GM12878 (cell line): Measurements from ENCODE around the gene GREB1. TPM values are rescaled to one million over a fixed set of nuclear protein-coding genes. Genes with fewer than 3 reads are reported as not detected.

ENCODE experiments used
- ATAC-seq: fragments of 200-7000 bp; cut with Tn5 transposase; 3 replicates; pipeline ENCODE4 v1.9.1; 2020; ENCODE audit warnings: mild to moderate bottlenecking, moderate library complexity
- BruUV-seq: library from RNA; stranded (reverse); fragments of 400-500 nt; replicated peaks from 2 replicates; lab custom pipeline; 2021; lab: Mats Ljungman, UMichigan
- CTCF ChIA-PET: fragments of 300-600 bp; sonication (Branson Sonifier 250); formaldehyde crosslinking; extraction: SDS; loops from one replicate; lab custom pipeline; 2021; ENCODE audit warnings: inconsistent platforms; lab: Yijun Ruan, JAX
- POLR2A ChIA-PET: fragments of 350-600 bp; formaldehyde crosslinking; extraction: SDS; loops from one replicate; lab custom pipeline; 2021; ENCODE audit warnings: inconsistent platforms; lab: Charles Lee
- RAD21 ChIA-PET: fragments of 300-600 bp; sonication (Branson Sonifier 250); formaldehyde crosslinking; loops from one replicate; lab custom pipeline; 2023; ENCODE audit warnings: antibody characterized with exemption; ENCODE audit not compliant: unreplicated experiment; lab: Charles Lee
- SMC1A ChIA-PET: fragments of 300-600 bp; sonication (Branson Sonifier 250); formaldehyde crosslinking; loops from one replicate; lab custom pipeline; 2023; ENCODE audit not compliant: unreplicated experiment, uncharacterized antibody; lab: Charles Lee
- DNase-seq: peaks from one replicate; pipeline ENCODE4 v3.0.0-alpha.2; 2011; ENCODE audit warnings: low read depth, low spot score
- FAIRE-seq: peaks from 3 replicates; lab custom pipeline; 2011; peaks lifted over from hg19 to GRCh38; lab: Jason Lieb, UNC
- H2AFZ ChIP-seq: 2 replicates; pipeline ENCODE4 v1.6.0; 2011; ENCODE audit warnings: low read depth, low read length, control low read depth; ENCODE audit not compliant: control insufficient read depth
- H3K27ac ChIP-seq: 2 replicates; pipeline ENCODE4 v1.5.1; 2011; ENCODE audit warnings: control low read depth; ENCODE audit not compliant: control insufficient read depth, insufficient read depth
- H3K27me3 ChIP-seq, 2 experiments: replicated peaks in 1 of 2; 2 replicates each; pipeline versions ENCODE4 v1.6.0 to v1.6.1; 2011; ENCODE audit warnings: low read length in 1 of 2; ENCODE audit not compliant: control insufficient read depth in 2 of 2, insufficient read depth in 2 of 2
- H3K36me3 ChIP-seq, 2 experiments: 2 replicates each; pipeline ENCODE4 v1.5.1; 2011; ENCODE audit warnings: low read length in 1 of 2; ENCODE audit not compliant: control insufficient read depth in 2 of 2, insufficient read depth in 2 of 2
- H3K4me1 ChIP-seq: 2 replicates; pipeline ENCODE4 v1.6.1; 2011; ENCODE audit warnings: mild to moderate bottlenecking, low read length, moderate library complexity, mixed read lengths; ENCODE audit not compliant: control insufficient read depth, insufficient read depth
- H3K4me2 ChIP-seq: 2 replicates; pipeline ENCODE4 v1.6.0; 2011; ENCODE audit warnings: control low read depth; ENCODE audit not compliant: control insufficient read depth, insufficient read depth
- H3K4me3 ChIP-seq: fragments of 200-600 bp; sonication (generic); 2 replicates; pipeline ENCODE4 v1.5.1; 2016
- H3K79me2 ChIP-seq: 2 replicates; pipeline ENCODE4 v1.6.0; 2011; ENCODE audit warnings: low read length; ENCODE audit not compliant: control insufficient read depth, insufficient read depth
- H3K9ac ChIP-seq: 2 replicates; pipeline ENCODE4 v1.8.0; 2011; ENCODE audit warnings: low read length, control low read depth, mixed read lengths; ENCODE audit not compliant: control insufficient read depth, insufficient read depth
- H3K9me3 ChIP-seq: replicated peaks from 3 replicates; pipeline ENCODE4 v1.5.1; 2011; ENCODE audit warnings: mild to moderate bottlenecking, low read length; ENCODE audit not compliant: control insufficient read depth, insufficient read depth
- H4K20me1 ChIP-seq: 2 replicates; pipeline ENCODE4 v1.6.0; 2011; ENCODE audit not compliant: control insufficient read depth, insufficient read depth
- CEBPB ChIP-seq, 2 experiments: fragments of 150-350 bp in 1 of 2; IDR thresholded peaks; 2 replicates each; pipeline ENCODE4 v1.6.1; 2012 to 2014; ENCODE audit warnings: low read depth in 2 of 2, low read length in 2 of 2, borderline replicate concordance in 1 of 2, inconsistent platforms in 1 of 2
- ESRRA ChIP-seq: IDR thresholded peaks from 2 replicates; pipeline ENCODE4 v1.6.1; 2012; ENCODE audit warnings: mild to moderate bottlenecking, low read length, improper control_type of control experiment
- IKZF2 ChIP-seq, 2 experiments: fragments of 450-650 bp; IDR thresholded peaks; 2 replicates each; pipeline ENCODE4 v1.6.1; 2017; ENCODE audit warnings: mild to moderate bottlenecking in 2 of 2, moderate library complexity in 2 of 2
- MEF2A ChIP-seq: IDR thresholded peaks from 2 replicates; pipeline ENCODE4 v1.6.1; 2011; ENCODE audit warnings: low read depth, mild to moderate bottlenecking, low read length, moderate library complexity; ENCODE audit not compliant: insufficient read depth
- NR2F1 ChIP-seq: fragments of 450-650 bp; conservative IDR thresholded peaks from 2 replicates; pipeline ENCODE4 v1.6.1; 2017; ENCODE audit warnings: mild to moderate bottlenecking
- PML ChIP-seq: IDR thresholded peaks from 2 replicates; pipeline ENCODE4 v1.6.1; 2012; ENCODE audit warnings: low read length, inconsistent platforms
- RAD21 ChIP-seq: IDR thresholded peaks from 2 replicates; pipeline ENCODE4 v1.6.1; 2011; ENCODE audit warnings: mild to moderate bottlenecking, low read depth, low read length, moderate library complexity; ENCODE audit not compliant: insufficient read depth
- SMC3 ChIP-seq: IDR thresholded peaks from 2 replicates; pipeline ENCODE4 v1.6.1; 2011; ENCODE audit warnings: low read length, improper control_type of control experiment, borderline replicate concordance
- TCF12 ChIP-seq: IDR thresholded peaks from 2 replicates; pipeline ENCODE4 v1.6.1; 2011; ENCODE audit warnings: low read depth, mild to moderate bottlenecking, low read length
- WGBS: methylation state at CpG from one replicate; pipeline ENCODE4 v1.1.6; 2016; ENCODE audit warnings: low lambda C conversion rate; ENCODE audit not compliant: insufficient replicate concordance, insufficient coverage; ENCODE audit errors: missing lambda C conversion rate; 5-methylcytosine and 5-hydroxymethylcytosine counted together
- in situ Hi-C: fragments of 300-500 bp; cut with MboI; formaldehyde crosslinking; loops from 9 replicates; pipeline ENCODE4 v1.14.3; 2018; ENCODE audit warnings: mixed read lengths
- intact Hi-C: fragments of 100-400 bp; cut with micrococcal nuclease; formaldehyde crosslinking; loops from one replicate; pipeline ENCODE4 v1.14.2; 2022; ENCODE audit not compliant: unreplicated experiment
- polyA plus RNA-seq, 11 experiments: library from polyadenylated mRNA; depleted of rRNA in 4 of 11; unstranded in 6 of 11; stranded (reverse) in 5 of 11; fragments of >200 nt; fragmentation: Nextera tagmentation in 4 of 11; fragmentation: Illumina TruSeq in 1 of 11; extraction: Ambion mirVana in 4 of 11; extraction: Trizol in 1 of 11; gene quantifications; 1 replicate in 1 of 11; 2 replicates in 10 of 11; pipeline versions ENCODE4 v1.2.1 to v1.2.3, GENCODE V29; 2011 to 2016; ENCODE audit warnings: inconsistent platforms in 2 of 11, missing spikeins in 2 of 11, low read depth in 1 of 11
- total RNA-seq, 4 experiments: library from RNA; depleted of rRNA in 3 of 4; stranded (reverse); fragments of >200 nt in 3 of 4; fragmentation: Illumina TruSeq in 1 of 4; extraction: Trizol in 1 of 4; gene quantifications; 2 replicates each; pipeline versions ENCODE4 v1.2.1 to v1.2.3, GENCODE V29; 2013 to 2021
- TF ChIP-seq, protein P1 (sequence below): fragments of 450-650 bp; IDR thresholded peaks from 2 replicates; pipeline ENCODE4 v1.6.1; 2016; ENCODE audit warnings: mild to moderate bottlenecking
- TF ChIP-seq, protein P2 (sequence below): IDR thresholded peaks from 2 replicates; pipeline ENCODE4 v1.6.1; 2011; ENCODE audit warnings: borderline replicate concordance, low read depth, mild to moderate bottlenecking, moderate library complexity, low read length; ENCODE audit not compliant: insufficient read depth, poor library complexity, severe bottlenecking
- TF ChIP-seq, protein P3 (sequence below): IDR thresholded peaks from 2 replicates; pipeline ENCODE4 v1.6.1; 2012; ENCODE audit warnings: improper control_type of control experiment, low read depth, low read length; ENCODE audit not compliant: insufficient replicate concordance

GREB1 gene
- total and polyA plus RNA-seq, 10 of the 15 experiments (the other 5 are each of a cell fraction or from before 2014, with no cell fraction given) = 0.09 to 2.1 (median 0.37) TPM; not detected in 1

DNA sequence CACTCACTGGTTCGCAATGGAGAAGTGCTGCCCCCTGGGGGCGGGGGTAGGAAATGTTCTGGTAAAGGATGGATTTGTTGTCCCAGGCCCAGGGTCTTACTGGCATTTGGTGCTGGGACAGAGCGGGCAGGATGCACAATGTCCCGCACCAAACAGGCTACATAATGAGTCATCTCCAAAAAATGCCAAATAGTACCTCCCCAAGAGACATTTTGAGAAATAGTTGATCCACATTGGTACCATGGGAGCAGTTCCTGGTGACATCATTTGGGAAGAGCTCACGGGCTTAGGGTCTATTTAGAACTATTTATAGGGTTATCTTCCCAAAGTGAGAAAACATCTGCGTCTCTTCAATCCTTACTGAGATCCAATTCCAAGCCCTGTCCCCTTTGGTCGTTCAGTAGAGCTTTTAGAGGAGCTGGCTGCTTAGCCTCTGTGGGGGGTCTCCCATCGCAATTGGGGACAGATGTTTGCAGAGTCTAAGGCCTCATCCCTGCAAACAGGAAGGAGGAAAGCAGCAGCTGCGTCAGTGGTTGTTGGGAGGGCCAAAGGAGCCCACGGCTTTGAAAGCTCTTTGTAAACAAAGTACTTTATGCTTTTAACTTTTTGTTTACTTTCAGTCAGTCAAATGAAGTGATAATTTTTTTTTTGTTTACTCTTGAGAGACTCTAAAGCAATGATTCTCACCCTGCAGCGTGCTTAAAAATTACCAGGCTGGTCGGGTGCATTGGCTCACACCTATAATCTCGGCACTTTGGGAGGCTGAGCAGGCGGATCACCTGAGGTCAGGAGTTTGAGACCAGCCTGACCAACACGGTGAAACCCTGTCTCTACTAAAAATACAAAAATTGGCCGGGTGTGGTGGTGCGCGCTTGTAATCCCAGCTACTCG is 49.3 kb downstream of the GREB1 start:
- Histone ChIP-seq H4K20me1 (no peaks in the 10 kb centered on the region), H3K4me2 (no peak overlapping the region), H3K27me3 (no peaks in the 10 kb centered on the region), H3K79me2 (no peaks in the 10 kb centered on the region), H2AFZ (no peak overlapping the region), H3K36me3 (no peaks in the 10 kb centered on the region), H3K27ac (no peak overlapping the region), H3K4me1 (no peaks in the 10 kb centered on the region), H3K9ac (no peak overlapping the region), H3K9me3 (no peaks in the 10 kb centered on the region; the same call in 2 of the 3 replicates), H3K4me3 (no peak overlapping the region)
- ChIA-PET POLR2A (no interaction called here), CTCF (interaction anchor here (0.6 to 8.2 kb wide), 46 partner anchors 9 to 1424 kb away, joined by 3 to 206 read pairs (median 4); partner anchors contain the start of genes E2F6 and GREB1), RAD21 (interaction anchor here (0.7 to 4.6 kb wide), 5 partner anchors 91 to 451 kb away, joined by 3 to 55 read pairs (median 13); a partner anchor contains a TSS), SMC1A (interaction anchor here (0.6 to 3.4 kb wide), 11 partner anchors 37 to 454 kb away, joined by 3 to 44 read pairs (median 4); a partner anchor contains a TSS)
- 27% methylated on average over 19 of the region's 19 CpGs for WGBS
- ATAC-seq (peak; percentile 75), DNase-seq (no peak), FAIRE-seq (no peak)
- no TSS peak for BruUV-seq
- in situ Hi-C loops = loop anchor here (5.0 kb wide), 3 partner anchors 106 to 746 kb away; a partner anchor contains a TSS
- intact Hi-C loops = loop anchor here (5.0 to 10.0 kb wide), 3 partner anchors 194 to 748 kb away; no protein-coding TSS in a partner anchor
- TF ChIP-seq CEBPB (IDR thresholded peaks at IDR 0.05; ENCODE audit: borderline replicate concordance in 1 of 2, low read depth in 2 of 2, low read length in 2 of 2) (no peak), RAD21 (peak; percentile 85), ESRRA (no peak), IKZF2 (IDR thresholded peaks at IDR 0.05) (no peak), MEF2A (no peak), PML (no peak), TCF12 (no peak), NR2F1 (no peak), SMC3 (peak; percentile 81)
- TF ChIP-seq, protein P1, sequence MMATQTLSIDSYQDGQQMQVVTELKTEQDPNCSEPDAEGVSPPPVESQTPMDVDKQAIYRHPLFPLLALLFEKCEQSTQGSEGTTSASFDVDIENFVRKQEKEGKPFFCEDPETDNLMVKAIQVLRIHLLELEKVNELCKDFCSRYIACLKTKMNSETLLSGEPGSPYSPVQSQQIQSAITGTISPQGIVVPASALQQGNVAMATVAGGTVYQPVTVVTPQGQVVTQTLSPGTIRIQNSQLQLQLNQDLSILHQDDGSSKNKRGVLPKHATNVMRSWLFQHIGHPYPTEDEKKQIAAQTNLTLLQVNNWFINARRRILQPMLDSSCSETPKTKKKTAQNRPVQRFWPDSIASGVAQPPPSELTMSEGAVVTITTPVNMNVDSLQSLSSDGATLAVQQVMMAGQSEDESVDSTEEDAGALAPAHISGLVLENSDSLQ = peak; percentile 89
- TF ChIP-seq, protein P2, sequence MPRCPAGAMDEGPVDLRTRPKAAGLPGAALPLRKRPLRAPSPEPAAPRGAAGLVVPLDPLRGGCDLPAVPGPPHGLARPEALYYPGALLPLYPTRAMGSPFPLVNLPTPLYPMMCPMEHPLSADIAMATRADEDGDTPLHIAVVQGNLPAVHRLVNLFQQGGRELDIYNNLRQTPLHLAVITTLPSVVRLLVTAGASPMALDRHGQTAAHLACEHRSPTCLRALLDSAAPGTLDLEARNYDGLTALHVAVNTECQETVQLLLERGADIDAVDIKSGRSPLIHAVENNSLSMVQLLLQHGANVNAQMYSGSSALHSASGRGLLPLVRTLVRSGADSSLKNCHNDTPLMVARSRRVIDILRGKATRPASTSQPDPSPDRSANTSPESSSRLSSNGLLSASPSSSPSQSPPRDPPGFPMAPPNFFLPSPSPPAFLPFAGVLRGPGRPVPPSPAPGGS = no peak
- TF ChIP-seq, protein P3, sequence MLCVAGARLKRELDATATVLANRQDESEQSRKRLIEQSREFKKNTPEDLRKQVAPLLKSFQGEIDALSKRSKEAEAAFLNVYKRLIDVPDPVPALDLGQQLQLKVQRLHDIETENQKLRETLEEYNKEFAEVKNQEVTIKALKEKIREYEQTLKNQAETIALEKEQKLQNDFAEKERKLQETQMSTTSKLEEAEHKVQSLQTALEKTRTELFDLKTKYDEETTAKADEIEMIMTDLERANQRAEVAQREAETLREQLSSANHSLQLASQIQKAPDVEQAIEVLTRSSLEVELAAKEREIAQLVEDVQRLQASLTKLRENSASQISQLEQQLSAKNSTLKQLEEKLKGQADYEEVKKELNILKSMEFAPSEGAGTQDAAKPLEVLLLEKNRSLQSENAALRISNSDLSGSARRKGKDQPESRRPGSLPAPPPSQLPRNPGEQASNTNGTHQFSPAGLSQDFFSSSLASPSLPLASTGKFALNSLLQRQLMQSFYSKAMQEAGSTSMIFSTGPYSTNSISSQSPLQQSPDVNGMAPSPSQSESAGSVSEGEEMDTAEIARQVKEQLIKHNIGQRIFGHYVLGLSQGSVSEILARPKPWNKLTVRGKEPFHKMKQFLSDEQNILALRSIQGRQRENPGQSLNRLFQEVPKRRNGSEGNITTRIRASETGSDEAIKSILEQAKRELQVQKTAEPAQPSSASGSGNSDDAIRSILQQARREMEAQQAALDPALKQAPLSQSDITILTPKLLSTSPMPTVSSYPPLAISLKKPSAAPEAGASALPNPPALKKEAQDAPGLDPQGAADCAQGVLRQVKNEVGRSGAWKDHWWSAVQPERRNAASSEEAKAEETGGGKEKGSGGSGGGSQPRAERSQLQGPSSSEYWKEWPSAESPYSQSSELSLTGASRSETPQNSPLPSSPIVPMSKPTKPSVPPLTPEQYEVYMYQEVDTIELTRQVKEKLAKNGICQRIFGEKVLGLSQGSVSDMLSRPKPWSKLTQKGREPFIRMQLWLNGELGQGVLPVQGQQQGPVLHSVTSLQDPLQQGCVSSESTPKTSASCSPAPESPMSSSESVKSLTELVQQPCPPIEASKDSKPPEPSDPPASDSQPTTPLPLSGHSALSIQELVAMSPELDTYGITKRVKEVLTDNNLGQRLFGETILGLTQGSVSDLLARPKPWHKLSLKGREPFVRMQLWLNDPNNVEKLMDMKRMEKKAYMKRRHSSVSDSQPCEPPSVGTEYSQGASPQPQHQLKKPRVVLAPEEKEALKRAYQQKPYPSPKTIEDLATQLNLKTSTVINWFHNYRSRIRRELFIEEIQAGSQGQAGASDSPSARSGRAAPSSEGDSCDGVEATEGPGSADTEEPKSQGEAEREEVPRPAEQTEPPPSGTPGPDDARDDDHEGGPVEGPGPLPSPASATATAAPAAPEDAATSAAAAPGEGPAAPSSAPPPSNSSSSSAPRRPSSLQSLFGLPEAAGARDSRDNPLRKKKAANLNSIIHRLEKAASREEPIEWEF = no peak
